HG03064 (cell line): ENCODE measurements around the gene KCTD10.

Source experiments
- ATAC-seq: cut with Tn5 transposase; IDR thresholded peaks from one replicate; pipeline ENCODE4 v1.9.1; 2021; ENCODE audit warnings: low read depth; ENCODE audit not compliant: unreplicated experiment

The KCTD10 gene

GRCh38 chr12:109477185-109477962, at the start of gene KCTD10, which contains the start of gene UBE3B:
TSS of gene KCTD10 (minus strand) at chr12:109477300. CDS start at chr12:109477262, 38 bp downstream.
TSS of gene UBE3B (plus strand) at chr12:109477634. CDS start at chr12:109483552, 5,918 bp downstream.
- peak; percentile 82 for ATAC-seq

GRCh38 chr12:109525279-109525585, 48.1 kb upstream of the KCTD10 start:
- ATAC-seq: no peak

- no peak for ATAC-seq
Measured at GRCh38 chr12:109524466-109525278, 47.6 kb upstream of the KCTD10 start.

GRCh38 chr12:109523504-109523903, 46.4 kb upstream of the KCTD10 start:
- no peak for ATAC-seq

GRCh38 chr12:109523071-109523470, 46.0 kb upstream of the KCTD10 start:
- no peak for ATAC-seq

GRCh38 chr12:109521831-109522230, 44.7 kb upstream of the KCTD10 start:
- no peak for ATAC-seq

- no peak for ATAC-seq
Measured at GRCh38 chr12:109519787-109520186, 42.7 kb upstream of the KCTD10 start.

GRCh38 chr12:109518820-109519665, 41.9 kb upstream of the KCTD10 start:
- ATAC-seq: no peak

GRCh38 chr12:109517619-109518018, 40.5 kb upstream of the KCTD10 start:
- ATAC-seq: no peak

GRCh38 chr12:109513977-109514376, 36.9 kb upstream of the KCTD10 start:
- no peak for ATAC-seq

GRCh38 chr12:109513051-109513450, 36.0 kb upstream of the KCTD10 start:
- no peak for ATAC-seq

GRCh38 chr12:109512608-109513007, 35.5 kb upstream of the KCTD10 start:
- no peak for ATAC-seq

- ATAC-seq: no peak
Measured at GRCh38 chr12:109510196-109510595, 33.1 kb upstream of the KCTD10 start.

GRCh38 chr12:109504068-109504467, 27.0 kb upstream of the KCTD10 start:
- ATAC-seq: no peak

- no peak for ATAC-seq
Measured at GRCh38 chr12:109503611-109504010, 26.5 kb upstream of the KCTD10 start.

GRCh38 chr12:109502332-109502731, 25.2 kb upstream of the KCTD10 start:
- ATAC-seq: no peak

- no peak for ATAC-seq
Measured at GRCh38 chr12:109501299-109501698, 24.2 kb upstream of the KCTD10 start.

GRCh38 chr12:109500406-109501185, 23.5 kb upstream of the KCTD10 start:
- no peak for ATAC-seq

- ATAC-seq: no peak
Measured at GRCh38 chr12:109497675-109498074, 20.6 kb upstream of the KCTD10 start.

GRCh38 chr12:109496306-109496705, 19.2 kb upstream of the KCTD10 start:
- ATAC-seq: no peak
